Neural cell (in vitro differentiated cells): ENCODE data around the gene SECISBP2L.
"Not testable (repeated sequence)": the region's sequence is repeated elsewhere in the genome, so short reads cannot be mapped to it uniquely, and the experiment has no call there.

Source experiments
- EP300 ChIP-seq: fragments of 450-650 bp; conservative IDR thresholded peaks from 2 replicates; pipeline ENCODE4 v1.6.1; 2014; ENCODE audit warnings: antibody characterized with exemption, mild to moderate bottlenecking, moderate library complexity; ENCODE audit not compliant: poor library complexity, severe bottlenecking
- EZH2 ChIP-seq: fragments of 200-600, 300-800 bp; shearing (Covaris generic), sonication (generic); IDR thresholded peaks from 2 replicates; pipeline ENCODE4 v1.6.1; 2014; ENCODE audit warnings: antibody characterized with exemption, low read length, borderline replicate concordance, mild to moderate bottlenecking; ENCODE audit not compliant: insufficient read depth, poor library complexity, severe bottlenecking
- MXI1 ChIP-seq: fragments of 450-650 bp; conservative IDR thresholded peaks from 2 replicates; pipeline ENCODE4 v1.6.1; 2014; ENCODE audit warnings: antibody characterized with exemption, mild to moderate bottlenecking; ENCODE audit not compliant: poor library complexity, severe bottlenecking
- POLR2AphosphoS5 ChIP-seq: IDR thresholded peaks from 2 replicates; pipeline ENCODE4 v1.6.1; 2012
- RAD21 ChIP-seq: fragments of 450-650 bp; conservative IDR thresholded peaks from 2 replicates; pipeline ENCODE4 v1.6.1; 2014; ENCODE audit warnings: antibody characterized with exemption, mild to moderate bottlenecking, moderate library complexity
- SMC3 ChIP-seq: fragments of 450-650 bp; conservative IDR thresholded peaks from 2 replicates; pipeline ENCODE4 v1.6.1; 2014; ENCODE audit warnings: antibody characterized with exemption, mild to moderate bottlenecking, moderate library complexity; ENCODE audit not compliant: poor library complexity
- TAF1 ChIP-seq: IDR thresholded peaks from 2 replicates; pipeline ENCODE4 v1.6.1; 2012; ENCODE audit warnings: low read depth
- TF ChIP-seq, protein P1 (sequence below): fragments of 450-650 bp; IDR thresholded peaks from 2 replicates; pipeline ENCODE4 v1.5.1; 2014; ENCODE audit warnings: antibody characterized with exemption, mild to moderate bottlenecking, moderate library complexity; ENCODE audit not compliant: poor library complexity, severe bottlenecking
- TF ChIP-seq, protein P2 (sequence below): IDR thresholded peaks from 2 replicates; pipeline ENCODE4 v1.6.1; 2012; ENCODE audit warnings: borderline replicate concordance

DNA sequence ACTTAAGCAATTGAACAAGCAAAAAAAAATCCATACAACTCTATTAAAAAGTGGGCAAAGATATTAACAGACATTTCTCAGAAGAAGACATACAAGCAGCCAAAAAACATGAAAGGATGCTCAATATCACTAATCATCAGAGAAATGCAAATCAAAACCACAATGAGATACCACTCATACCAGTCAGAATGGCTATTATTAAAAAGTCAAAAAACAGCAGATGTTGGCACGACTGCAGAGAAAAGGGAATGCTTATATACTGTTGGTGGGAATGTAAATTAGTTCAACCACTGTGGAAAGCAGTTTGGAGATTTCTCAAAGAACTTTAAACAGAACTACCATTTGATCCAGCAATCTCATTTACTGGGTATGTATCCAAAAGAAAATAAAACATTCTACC lies 75.3 kb downstream of the SECISBP2L start:
- TF ChIP-seq SMC3, EZH2, TAF1, EP300, RAD21, MXI1, POLR2AphosphoS5: not testable (repeated sequence)
- TF ChIP-seq, protein P1, sequence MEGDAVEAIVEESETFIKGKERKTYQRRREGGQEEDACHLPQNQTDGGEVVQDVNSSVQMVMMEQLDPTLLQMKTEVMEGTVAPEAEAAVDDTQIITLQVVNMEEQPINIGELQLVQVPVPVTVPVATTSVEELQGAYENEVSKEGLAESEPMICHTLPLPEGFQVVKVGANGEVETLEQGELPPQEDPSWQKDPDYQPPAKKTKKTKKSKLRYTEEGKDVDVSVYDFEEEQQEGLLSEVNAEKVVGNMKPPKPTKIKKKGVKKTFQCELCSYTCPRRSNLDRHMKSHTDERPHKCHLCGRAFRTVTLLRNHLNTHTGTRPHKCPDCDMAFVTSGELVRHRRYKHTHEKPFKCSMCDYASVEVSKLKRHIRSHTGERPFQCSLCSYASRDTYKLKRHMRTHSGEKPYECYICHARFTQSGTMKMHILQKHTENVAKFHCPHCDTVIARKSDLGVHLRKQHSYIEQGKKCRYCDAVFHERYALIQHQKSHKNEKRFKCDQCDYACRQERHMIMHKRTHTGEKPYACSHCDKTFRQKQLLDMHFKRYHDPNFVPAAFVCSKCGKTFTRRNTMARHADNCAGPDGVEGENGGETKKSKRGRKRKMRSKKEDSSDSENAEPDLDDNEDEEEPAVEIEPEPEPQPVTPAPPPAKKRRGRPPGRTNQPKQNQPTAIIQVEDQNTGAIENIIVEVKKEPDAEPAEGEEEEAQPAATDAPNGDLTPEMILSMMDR: not testable (repeated sequence)
- TF ChIP-seq, protein P2, sequence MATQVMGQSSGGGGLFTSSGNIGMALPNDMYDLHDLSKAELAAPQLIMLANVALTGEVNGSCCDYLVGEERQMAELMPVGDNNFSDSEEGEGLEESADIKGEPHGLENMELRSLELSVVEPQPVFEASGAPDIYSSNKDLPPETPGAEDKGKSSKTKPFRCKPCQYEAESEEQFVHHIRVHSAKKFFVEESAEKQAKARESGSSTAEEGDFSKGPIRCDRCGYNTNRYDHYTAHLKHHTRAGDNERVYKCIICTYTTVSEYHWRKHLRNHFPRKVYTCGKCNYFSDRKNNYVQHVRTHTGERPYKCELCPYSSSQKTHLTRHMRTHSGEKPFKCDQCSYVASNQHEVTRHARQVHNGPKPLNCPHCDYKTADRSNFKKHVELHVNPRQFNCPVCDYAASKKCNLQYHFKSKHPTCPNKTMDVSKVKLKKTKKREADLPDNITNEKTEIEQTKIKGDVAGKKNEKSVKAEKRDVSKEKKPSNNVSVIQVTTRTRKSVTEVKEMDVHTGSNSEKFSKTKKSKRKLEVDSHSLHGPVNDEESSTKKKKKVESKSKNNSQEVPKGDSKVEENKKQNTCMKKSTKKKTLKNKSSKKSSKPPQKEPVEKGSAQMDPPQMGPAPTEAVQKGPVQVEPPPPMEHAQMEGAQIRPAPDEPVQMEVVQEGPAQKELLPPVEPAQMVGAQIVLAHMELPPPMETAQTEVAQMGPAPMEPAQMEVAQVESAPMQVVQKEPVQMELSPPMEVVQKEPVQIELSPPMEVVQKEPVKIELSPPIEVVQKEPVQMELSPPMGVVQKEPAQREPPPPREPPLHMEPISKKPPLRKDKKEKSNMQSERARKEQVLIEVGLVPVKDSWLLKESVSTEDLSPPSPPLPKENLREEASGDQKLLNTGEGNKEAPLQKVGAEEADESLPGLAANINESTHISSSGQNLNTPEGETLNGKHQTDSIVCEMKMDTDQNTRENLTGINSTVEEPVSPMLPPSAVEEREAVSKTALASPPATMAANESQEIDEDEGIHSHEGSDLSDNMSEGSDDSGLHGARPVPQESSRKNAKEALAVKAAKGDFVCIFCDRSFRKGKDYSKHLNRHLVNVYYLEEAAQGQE: not testable (repeated sequence)
